ENCODE results near the gene BACE1-AS.
"Not testable (repeated sequence)": the region's sequence is repeated elsewhere in the genome, so short reads cannot be mapped to it uniquely, and the experiment has no call there.

The BACE1-AS gene

DNA sequence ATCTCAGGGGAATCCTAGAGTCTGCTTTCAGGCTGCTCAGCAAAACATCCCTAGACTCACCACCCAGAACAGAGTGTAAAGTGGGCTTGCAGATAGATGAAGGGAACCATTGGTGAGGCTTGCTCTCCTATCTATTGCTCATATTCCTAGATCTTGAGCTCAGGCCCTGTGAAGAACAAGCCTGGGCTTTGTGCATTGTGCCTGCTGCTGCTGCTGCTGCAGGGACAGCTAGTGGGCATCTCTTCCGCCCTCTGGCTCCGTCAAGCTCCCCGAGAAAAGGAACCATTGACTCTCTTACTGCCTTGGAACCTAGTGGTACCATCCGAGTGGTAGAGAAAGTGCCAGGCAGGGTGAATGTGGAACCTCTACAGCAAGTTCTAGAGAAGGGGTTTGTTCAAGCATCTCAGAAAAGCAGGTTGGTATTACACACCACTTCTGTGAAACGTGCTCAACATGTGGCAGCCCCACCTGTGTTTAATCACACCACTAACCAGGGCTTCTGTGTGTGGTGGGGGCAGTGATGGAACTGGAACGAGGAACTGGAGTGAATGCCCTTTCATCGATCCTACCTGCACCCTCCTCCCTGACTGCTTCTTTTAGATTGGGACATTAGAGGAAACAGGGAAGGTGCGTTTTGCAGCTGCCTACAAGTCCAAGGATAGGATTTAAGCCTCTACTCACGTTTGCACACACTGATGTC, 4.4 kb downstream of the BACE1-AS start:
- no peak for DNase-seq

DNA sequence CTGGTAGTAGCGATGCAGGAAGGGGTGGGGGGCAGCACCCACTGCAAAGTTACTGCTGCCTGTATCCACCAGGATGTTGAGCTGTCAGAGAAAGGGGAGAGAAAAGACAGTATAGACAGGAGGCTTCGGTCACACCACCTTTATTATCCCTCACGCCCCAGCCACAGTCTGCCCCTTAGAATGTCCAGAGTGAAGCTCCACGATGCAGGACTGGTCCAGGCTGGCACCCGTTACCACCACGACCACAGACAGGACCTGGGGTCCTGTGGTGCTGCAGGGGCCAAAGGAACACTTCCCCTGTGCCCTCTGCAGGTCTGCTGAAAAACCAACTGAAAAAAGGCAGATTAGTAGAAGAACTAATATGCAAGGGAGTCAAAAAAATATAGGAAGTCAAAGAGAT, 5.7 kb downstream of the BACE1-AS start:
- DNase-seq, result no peak

DNA sequence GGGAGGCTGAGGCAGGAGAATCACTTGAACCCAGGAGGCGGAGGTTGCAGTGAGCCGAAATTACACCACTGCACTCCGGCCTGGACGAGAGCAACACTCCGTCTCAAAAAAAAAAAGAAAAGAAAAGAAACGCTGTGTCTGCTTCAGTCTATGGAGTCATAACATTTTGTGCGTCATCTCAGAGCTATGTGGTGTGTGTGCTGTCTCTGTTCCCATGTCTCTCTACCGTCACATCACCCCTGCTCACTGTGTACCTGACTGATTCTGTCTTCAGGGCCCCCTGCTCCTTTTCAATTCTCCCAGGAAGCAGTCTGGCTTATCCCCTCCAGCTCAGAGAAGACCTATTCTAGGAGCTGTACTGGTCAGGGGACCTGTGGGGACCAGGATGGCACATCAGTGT, 7.0 kb downstream of the BACE1-AS start:
- no peak for DNase-seq

DNA sequence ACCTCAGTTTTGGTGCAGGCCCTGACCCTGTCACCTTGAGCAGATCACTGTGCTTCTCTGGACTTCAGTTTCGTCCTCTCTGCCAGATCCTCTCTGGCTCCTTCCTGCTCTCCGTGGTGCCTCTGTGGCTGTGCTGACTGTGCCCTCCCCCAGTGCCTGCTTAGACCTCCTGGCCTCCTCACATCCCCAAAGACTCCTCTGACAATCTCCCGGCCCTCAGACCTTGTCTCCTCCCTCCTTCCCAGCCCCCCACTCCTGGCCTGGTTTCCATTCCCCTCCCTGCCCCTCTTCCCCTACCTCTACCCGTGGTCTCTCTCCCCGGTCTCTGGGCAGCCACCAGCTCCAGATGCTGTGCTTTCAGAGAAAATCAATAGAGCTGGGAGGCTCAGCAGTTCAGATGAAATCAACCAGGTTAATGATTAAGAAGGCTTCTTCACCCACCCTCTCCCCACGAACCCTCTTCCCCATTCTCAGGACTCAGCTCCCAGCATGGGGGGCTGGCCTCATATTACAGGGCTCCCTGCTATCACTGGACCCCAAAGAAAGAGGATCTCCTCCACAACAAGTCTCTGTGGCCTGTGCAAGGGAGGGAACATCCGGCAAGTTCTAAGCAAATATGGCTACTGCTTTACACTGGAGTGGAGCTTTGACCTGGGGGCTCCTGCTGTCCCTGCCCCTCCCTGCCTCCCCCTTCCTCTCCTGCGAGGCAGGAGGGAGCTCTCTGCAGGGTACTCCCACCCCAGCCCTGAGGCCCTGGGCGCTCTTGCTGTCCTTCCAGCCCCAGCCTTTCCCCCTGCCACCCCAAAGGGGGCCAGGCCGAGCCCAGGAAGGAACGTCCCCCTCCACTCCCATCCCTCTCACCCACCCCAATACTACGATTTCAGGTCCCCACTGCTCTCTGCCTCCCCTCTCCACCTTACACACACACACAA, 8.5 kb downstream of the BACE1-AS start:
- DNase-seq, result no peak

DNA sequence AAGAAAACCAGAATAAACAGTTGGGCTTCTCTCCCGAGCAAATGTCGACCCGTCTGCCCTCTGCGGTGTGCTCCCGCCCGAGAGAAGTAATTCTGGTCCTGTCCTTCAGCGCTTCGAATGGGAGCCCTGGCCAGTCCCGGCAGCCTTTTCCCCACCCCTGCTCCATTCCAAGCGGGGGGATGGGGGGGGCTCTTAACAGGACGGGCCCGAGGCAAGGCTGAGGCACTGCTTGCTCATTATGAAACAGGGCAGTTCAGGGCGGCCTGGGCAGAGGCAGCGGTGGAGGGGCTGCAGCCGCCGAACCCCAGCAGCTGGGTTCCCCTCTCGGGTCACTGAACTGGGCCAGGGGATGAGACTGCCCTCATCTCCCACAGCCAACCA, 9.1 kb downstream of the BACE1-AS start:
- DNase-seq, result no peak

DNA sequence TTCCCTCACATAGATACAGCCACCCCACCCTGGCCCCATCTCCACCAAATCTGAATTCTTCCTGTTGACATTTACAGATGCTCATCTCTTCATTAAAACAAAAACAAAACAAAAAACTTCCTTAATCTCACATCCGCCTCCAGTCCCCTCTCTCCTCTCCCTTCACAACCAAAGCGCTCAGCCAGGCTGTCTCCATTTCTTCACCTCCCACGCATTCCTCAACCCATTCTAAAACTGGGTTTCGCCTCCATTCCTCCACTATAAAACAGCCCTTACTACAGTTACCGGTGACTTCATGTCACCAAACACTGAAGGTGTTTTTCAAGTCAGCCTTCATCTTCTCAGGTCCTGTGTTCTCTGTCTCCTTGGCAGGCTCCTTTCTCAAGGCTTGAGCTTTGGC, 9.6 kb downstream of the BACE1-AS start:
- no peak for DNase-seq

DNA sequence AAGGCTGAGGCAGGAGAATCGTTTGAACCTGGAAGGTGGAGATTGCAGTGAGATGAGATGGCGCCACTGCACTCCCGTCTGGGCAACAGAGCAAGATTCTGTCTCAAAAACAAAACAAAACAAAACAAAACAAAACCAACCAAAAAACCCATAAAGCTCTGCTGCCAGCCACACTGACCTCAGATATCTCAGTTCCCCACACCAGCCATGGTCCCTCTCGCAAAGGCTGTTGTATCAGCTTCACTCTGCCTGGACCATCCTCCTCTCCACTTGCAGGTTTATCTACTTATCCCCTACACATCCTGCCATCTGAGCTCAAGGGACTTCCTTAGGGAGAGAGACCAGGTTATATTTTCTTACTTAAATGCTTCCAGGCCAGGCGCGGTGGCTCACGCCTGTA, 11.1 kb downstream of the BACE1-AS start:
- no peak for DNase-seq

DNA sequence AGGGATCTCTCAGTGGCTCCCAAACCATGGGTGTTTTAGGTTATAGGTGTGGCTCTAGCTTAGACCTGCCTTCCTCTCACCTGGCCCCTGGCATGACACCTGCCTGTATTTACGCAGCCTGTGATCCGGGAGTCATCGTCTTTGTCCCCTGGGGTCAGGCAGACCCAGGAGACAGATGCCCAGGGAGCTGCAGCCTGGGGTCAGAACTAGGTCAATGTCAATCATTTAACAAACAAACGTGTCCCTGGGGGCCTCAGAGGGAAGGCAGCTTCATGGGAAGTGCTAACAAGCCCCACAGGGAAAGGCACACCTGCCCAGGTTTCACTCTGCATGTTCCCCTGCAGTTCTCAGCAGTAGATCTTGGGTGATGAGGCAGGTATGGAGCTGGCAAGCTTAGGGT, 12.0 kb downstream of the BACE1-AS start:
- no peak for DNase-seq

DNA sequence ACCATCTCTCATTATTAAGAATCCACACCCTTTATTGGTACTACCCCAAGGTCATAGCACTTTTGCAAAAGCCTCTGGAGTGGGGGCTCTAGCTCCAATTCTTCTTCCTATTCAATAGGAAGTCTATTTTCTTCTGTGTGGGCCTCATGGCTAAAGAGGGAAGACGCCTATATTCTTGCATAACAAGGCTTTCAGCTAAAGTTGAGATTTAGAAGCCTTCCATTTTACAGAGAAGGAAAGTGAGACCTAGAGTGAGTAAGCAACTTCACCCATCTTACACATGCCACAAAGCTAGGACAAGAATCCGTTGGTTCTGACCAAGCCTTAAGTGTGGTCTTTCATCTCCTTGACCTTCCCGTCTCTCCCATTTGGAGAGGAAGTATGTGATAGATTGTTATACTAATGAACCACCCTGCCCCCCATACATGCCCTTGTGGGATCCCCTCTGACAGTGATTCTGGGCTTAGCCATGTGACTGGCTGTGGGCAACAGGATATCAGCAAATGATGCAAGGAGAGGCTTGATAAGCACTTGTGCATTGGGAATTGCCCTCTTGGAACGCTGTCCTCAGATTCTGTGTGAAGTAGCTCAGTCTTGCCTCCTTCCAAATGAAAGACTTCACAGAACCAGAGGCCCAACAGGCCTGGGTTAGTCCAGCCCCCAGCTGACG, 12.6 kb downstream of the BACE1-AS start:
- no peak for DNase-seq

DNA sequence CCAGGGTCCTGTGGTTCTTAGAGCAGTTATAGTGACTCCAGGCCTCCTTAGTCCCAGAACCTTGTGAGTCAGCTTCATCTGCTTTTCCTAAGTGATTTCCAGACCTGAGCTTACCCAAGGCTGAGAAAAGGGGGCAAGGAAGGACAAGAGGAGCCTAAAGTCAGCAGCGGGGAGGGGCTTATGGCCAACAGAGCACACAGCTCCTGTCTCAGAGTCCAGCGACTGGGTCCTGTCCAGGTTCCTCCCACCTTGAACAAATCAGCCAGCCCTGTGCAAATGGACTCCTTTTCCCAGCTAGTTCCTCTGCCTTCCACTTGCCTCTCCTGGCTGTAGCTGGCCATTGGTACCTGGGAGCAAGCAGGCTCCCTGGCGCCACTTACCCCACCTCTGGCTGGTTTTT, 14.0 kb downstream of the BACE1-AS start:
- no peak for DNase-seq

DNA sequence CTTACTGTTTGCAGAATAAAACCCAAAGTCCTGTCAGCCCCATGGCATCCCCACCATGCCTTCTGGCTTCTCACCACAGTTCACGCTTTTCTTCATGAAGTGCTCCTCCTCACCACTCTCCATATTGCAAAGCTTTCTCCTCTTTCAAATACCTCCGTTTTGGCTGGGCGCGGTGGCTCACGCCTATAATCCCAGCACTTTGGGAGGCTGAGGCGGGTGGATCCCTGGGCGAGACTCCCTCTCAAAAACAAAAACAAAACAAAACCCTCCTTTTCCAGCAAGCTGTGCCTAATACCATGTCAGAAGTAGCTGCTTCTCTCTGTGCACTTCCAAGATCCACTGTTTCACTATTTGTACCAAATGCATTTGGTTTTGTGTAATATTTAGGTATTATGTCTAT, 18.2 kb downstream of the BACE1-AS start:
- no peak for DNase-seq

DNA sequence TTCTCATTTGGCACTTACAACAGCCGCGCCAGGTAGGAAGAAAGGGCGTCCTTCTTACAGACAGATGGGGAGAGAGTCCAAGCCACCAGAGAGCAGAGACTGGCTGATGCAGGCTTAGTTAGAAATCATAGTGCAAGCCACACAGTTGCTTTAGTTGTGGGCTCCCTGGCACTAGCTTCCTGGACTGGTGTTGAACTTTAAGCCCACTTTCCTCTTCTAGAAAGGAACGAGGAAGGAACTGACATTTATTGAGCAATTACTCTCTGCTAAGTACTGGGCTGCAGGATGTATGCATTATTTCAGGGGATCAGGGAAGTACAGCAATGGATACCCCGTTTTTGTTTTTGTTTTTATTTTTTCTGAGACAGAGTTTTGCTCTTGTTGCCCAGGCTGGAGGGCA, 21.9 kb downstream of the BACE1-AS start:
- no peak for DNase-seq

DNA sequence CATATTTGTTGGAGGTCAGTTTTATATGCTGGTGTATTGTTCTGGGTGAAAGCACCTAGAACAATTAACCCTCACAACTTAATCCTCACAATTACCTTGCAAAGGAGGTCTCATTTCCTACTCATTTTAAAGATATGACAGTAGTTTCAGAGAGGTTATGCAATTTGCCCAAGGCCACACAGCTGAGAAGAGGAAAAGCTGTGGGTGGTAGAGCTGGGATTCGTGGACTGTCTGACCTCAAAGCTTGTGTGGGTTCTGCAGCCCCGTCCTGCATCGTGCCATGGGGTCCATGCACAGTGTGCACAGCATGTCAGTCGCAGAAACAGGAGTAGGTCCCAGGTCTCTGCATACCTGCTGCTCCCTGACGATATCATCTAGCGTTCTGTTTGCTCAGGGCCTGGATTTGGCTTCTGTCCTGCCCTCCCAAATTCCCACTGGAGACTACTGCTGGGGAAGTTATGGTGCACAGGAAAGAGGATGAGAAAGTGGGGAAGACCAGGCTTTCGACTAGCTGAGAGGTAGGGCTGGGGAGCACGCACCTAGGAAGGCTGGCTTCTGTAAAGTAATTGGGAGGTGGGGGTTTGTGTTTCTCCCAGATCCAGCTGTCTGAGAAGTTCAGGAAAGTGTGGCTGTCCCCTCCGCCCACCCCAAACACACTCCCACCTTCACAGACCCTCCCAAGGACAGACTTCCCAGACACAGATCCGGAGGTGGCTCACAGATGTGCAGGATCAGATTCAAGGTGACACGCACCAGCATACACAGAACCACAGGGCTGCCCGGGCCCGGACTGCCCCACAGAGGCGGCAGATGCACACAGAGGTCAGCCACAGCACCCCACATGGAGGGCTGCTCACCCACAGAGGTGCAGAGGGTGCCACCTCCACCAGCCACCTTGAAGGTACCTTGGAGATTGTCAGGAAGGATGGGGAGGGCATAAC, 23.0 kb downstream of the BACE1-AS start:
- no peak for DNase-seq

DNA sequence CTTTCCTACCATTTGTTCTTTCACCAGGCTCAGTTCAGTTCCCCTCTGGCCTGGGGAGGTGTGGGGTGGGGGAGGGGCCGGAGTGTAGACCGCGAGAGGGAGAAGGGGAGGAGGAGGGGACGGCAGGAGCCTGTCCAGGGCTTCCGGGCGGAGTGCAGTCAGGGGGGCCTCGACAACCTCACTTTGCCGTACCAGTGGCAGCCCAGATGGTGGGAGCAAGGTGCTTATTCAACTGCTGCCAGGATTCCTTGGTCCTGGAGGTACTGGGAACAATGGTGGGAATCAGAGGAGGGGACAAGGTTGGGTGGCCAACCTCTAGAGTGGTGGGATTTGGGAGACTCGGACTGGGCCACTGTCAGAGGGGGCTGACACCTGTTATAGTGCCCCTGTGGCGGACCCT, 23.7 kb downstream of the BACE1-AS start:
- DNase-seq, result no peak

DNA sequence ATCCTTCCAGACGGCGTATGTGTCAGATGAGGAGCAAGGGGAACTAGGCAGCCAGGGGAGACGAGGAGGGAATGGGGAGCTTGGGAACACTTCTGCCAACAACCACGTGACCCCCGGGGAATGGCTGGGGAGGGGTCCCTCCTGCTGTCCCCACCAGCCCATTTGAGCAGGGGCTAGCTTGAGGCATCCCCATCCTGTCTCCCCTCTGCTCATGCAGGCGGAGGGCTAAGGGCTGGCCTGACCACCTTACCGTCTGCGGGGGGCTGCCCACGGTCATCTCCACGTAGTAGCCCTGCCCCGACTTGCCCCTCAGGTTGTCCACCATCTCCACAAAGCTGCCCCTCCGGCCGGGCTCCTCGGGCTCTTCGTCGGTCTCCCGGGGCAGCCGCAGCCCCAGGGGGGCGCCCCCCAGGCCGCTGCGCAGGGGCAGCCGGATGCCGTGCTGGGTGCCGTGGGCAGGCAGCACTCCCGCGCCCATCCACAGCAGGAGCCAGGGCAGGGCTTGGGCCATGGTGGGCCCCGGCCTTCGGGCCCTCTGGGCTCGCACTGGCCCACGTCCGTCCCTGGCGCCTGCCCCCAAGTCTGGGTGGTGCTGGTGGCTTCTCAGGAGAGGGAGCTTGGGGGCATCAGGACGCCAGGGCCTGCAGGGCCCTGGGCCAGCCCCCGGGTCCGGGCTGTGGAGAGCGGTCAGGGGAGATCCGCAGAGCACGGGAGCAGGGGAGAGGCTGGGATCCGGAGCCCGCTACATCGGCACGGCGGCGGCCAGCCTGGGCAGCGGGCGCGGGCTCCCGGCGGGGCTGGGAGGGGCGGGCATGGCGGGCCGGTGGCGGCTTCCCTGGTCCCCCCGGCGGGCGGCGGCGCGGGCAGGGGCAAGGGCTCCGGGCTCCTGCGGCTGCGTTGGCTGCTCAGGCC, 24.4 kb downstream of the BACE1-AS start:
- DNase-seq, result peak; percentile 25

DNA sequence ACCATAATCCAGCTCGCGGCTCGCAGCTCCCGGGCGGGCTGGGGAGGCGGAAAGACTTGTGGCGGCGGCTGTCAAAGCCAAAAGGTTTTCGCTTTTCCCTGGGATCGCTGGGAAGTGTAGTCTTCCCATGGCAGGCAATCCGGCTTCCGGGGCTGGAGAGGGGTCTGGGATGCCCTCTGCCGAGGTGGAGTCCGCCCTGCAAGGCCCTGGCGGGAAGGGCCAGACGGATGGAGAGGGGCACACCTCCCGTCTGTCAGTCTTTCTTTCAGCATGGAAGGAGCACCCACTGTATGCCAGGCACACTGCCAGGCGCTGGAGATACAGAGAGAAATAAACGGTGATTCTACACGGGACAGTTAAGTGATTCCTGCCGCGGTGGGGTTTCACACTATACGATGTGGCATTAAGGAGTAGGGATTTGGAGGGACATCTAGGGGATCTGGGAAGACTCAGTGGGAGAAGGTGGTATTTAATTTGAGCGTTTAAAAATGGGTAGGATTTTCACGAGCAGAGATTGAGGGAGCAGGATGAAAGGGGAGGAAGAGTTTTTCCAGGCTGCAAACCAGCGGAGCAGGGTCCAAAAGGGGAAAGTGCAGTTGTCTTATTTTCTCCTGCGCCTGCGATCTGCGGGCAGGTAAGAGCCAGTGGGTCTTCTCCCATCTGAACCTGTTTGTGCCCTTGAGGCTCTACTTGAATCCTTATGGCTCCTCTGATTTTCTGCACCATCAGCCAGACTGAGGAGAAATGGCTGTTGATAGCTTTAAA, 25.2 kb downstream of the BACE1-AS start, which contains the start of gene BACE1:
Gene BACE1 (minus strand): TSS at position 60 of the 765 bp plus-strand sequence. CDS start 461 bp downstream, outside the sequence.
- DNase-seq, result no peak

DNA sequence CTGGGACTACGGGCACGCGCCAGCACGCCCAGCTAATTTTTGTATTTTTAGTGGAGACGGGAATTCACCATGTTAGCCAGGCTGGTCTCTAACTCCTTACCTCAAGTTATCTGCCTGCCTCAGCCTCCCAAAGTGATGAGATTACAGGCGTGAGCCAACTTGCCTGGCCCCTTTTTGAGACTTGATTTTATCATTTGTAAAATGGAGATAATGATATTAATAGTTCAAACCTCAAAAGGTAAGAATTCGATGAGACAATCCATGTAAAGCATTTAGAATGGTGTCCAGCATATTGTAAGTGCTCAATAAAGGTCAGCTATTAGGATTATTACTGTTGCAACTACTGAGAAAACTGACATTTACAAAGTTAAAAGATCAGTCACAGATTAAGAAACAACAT, 27.6 kb downstream of the BACE1-AS start:
- DNase-seq, result no peak

DNA sequence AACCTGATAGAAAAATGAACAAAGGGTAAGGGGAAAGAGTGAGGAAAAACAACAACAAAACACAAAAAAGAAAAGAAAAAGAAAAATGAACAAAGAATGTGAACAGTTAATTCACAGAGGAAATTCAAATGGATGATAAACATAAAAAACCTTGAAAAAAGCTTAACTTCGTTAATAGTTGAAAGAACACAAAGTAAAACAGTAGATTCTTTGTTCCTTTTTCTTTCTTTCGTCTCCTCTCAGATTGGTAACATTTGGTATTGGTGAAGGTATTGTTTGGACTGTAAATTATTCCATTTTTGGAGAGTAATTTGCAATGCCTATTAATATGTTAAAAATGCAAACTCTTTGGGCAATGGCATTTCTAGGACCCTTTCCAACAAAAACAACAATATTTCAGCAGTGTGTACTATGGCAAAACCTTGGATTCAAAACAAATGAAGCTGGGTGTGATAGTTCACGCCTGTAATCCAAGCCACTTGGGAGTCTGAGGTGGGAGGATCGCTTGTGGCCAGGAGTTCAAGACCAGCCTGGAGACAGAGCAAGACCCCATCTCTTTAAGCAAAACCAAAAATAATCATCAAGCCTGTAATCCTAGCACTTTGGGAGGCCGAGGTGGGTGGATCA, 28.2 kb downstream of the BACE1-AS start:
- no peak for DNase-seq

DNA sequence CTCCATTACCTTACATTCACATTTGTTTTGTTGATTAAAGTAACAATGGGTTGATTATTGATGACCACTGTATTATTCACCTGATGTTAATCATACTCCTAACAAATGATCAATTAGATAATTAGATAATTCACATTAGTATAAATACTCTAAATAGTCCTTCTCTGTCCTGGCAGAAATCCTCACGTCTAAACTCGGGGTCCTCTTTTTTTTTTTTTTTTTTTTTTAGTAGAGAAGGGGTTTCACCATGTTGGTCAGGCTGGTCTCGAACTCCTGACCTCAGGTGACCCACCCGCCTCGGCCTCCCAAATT, 36.1 kb downstream of the BACE1-AS start:
- not testable (repeated sequence) for DNase-seq

Data from CD4-positive, alpha-beta T cell treated with Interleukin-21 for 1 hour (primary cell).